Measurements from ENCODE around the gene PLA2G2C.

The PLA2G2C gene

DNA sequence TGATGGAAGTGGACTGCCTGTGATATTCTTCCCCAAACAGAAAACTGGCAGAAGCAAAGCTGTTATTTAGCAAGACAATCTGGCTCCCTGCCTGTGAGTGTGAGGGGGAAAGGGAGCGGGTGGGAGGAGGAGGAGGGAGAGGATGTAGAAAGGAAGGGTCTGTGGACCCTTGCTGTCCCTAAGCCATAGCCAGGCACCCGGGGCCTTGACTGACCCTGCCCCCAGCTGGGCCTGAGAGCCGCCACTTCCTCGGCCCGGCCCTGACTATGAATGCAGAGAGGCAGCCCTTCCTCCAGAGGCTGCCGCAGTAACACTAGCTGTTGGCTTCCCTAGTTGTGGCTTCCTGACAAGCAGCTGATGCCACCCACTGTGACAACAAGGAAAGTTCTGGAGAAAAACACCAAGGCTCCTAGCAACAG is 33.3 kb downstream of the PLA2G2C start:
- Histone ChIP-seq H3K36me3 (ENCODE audit: control insufficient read depth, insufficient read depth, low read length) (no peaks in the 10 kb centered on the region), H3K9ac (ENCODE audit: low read length) (no peak overlapping the region), H3K79me2 (ENCODE audit: control insufficient read depth, insufficient read depth, low read length) (no peaks in the 10 kb centered on the region), H3K4me3 (ENCODE audit: low read length) (no peak overlapping the region), H3K79me1 (ENCODE audit: low read length) (no peaks in the 10 kb centered on the region), H3K4me2 (ENCODE audit: low read length) (no peak overlapping the region), H3K27ac (ENCODE audit: low read depth, low read length) (no peak overlapping the region), H2AK5ac (ENCODE audit: low read length) (no peak overlapping the region), H2BK15ac (replicated peaks; ENCODE audit: low read depth) (no peak overlapping the region), H2BK5ac (ENCODE audit: low read length) (no peak overlapping the region), H4K8ac (ENCODE audit: low read depth, low read length) (no peak overlapping the region), H3K27me3 (ENCODE audit: insufficient read depth, low read length, poor library complexity) (no peaks in the 10 kb centered on the region), H3K56ac (ENCODE audit: low read length) (no peak overlapping the region), H3K4me1 (ENCODE audit: control insufficient read depth, low read depth, low read length) (no peaks in the 10 kb centered on the region), H3K18ac (ENCODE audit: low read length) (no peak overlapping the region), H3K23ac (ENCODE audit: low read length) (no peak overlapping the region), H2BK120ac (ENCODE audit: low read depth, low read length) (no peak overlapping the region), H4K5ac (ENCODE audit: low read length) (no peak overlapping the region), H3K4ac (ENCODE audit: low read depth, low read length) (no peak overlapping the region)
- no CpG with 5 or more reads among the region's 6 CpGs for WGBS (ENCODE audit: extremely low coverage, insufficient coverage, low lambda C conversion rate)
- DNase-seq = peak; percentile 81

DNA sequence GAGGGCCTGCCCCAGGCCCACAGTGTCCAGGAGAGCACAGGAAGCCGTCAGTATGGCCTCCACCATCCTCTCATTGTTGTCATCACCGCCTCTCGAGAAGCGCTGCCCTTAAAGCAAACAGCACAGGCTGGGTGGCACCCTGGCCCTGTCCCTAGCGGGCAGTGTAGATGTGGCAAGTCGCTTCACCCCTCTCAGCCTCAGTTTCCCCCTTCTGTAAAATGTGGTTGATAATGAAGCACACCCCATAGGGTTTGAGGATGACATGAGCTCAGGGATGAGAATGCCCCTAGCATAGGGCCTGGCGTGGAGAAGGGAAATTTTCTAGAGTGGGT is 33.8 kb downstream of the PLA2G2C start:
- WGBS (ENCODE audit: extremely low coverage, insufficient coverage, low lambda C conversion rate) = no CpG with 5 or more reads among the region's 7 CpGs
- Histone ChIP-seq H3K4me2 (ENCODE audit: low read length) (no peak overlapping the region), H3K27ac (ENCODE audit: low read depth, low read length) (no peak overlapping the region), H3K79me2 (ENCODE audit: control insufficient read depth, insufficient read depth, low read length) (no peaks in the 10 kb centered on the region), H3K18ac (ENCODE audit: low read length) (no peak overlapping the region), H3K23ac (ENCODE audit: low read length) (no peak overlapping the region), H3K79me1 (ENCODE audit: low read length) (no peaks in the 10 kb centered on the region), H2BK5ac (ENCODE audit: low read length) (no peak overlapping the region), H4K5ac (ENCODE audit: low read length) (no peak overlapping the region), H4K8ac (ENCODE audit: low read depth, low read length) (no peak overlapping the region), H3K9ac (ENCODE audit: low read length) (no peak overlapping the region), H3K36me3 (ENCODE audit: control insufficient read depth, insufficient read depth, low read length) (no peaks in the 10 kb centered on the region), H2BK15ac (replicated peaks; ENCODE audit: low read depth) (no peak overlapping the region), H3K4ac (ENCODE audit: low read depth, low read length) (no peak overlapping the region), H3K56ac (ENCODE audit: low read length) (no peak overlapping the region), H3K27me3 (ENCODE audit: insufficient read depth, low read length, poor library complexity) (no peaks in the 10 kb centered on the region), H2BK120ac (ENCODE audit: low read depth, low read length) (no peak overlapping the region), H3K4me1 (ENCODE audit: control insufficient read depth, low read depth, low read length) (no peaks in the 10 kb centered on the region), H3K4me3 (ENCODE audit: low read length) (no peak overlapping the region), H2AK5ac (ENCODE audit: low read length) (no peak overlapping the region)
- DNase-seq = no peak

GRCh38 chr1:20151906-20152598 is 34.3 kb downstream of the PLA2G2C start:
- no peak overlapping the region for H4K8ac ChIP-seq (ENCODE audit: low read depth, low read length)
- H3K4me2 ChIP-seq (ENCODE audit: low read length) = peak overlapping the region; percentile 31
- H3K56ac ChIP-seq (ENCODE audit: low read length) = peak overlapping the region; percentile 54
- no peak overlapping the region for H3K4me3 ChIP-seq (ENCODE audit: low read length)
- no CpG with 5 or more reads among the region's 29 CpGs for WGBS (ENCODE audit: extremely low coverage, insufficient coverage, low lambda C conversion rate)
- H3K79me1 ChIP-seq (ENCODE audit: low read length) = no peaks in the 10 kb centered on the region
- H2BK120ac ChIP-seq (ENCODE audit: low read depth, low read length) = no peak overlapping the region
- H3K4me1 ChIP-seq (ENCODE audit: control insufficient read depth, low read depth, low read length) = no peaks in the 10 kb centered on the region
- no peaks in the 10 kb centered on the region for H3K79me2 ChIP-seq (ENCODE audit: control insufficient read depth, insufficient read depth, low read length)
- H3K9ac ChIP-seq (ENCODE audit: low read length) = peak overlapping the region; percentile 10
- H2BK5ac ChIP-seq (ENCODE audit: low read length) = no peak overlapping the region
- H2BK15ac ChIP-seq (replicated peaks; ENCODE audit: low read depth) = no peak overlapping the region
- H3K27ac ChIP-seq (ENCODE audit: low read depth, low read length) = no peak overlapping the region
- H4K5ac ChIP-seq (ENCODE audit: low read length) = no peak overlapping the region
- no peak overlapping the region for H3K23ac ChIP-seq (ENCODE audit: low read length)
- no peak overlapping the region for H2AK5ac ChIP-seq (ENCODE audit: low read length)
- H3K27me3 ChIP-seq (ENCODE audit: insufficient read depth, low read length, poor library complexity) = no peaks in the 10 kb centered on the region
- H3K4ac ChIP-seq (ENCODE audit: low read depth, low read length) = no peak overlapping the region
- H3K18ac ChIP-seq (ENCODE audit: low read length) = peak overlapping the region; percentile 51
- DNase-seq = peak; percentile 84
- H3K36me3 ChIP-seq (ENCODE audit: control insufficient read depth, insufficient read depth, low read length) = no peaks in the 10 kb centered on the region

DNA sequence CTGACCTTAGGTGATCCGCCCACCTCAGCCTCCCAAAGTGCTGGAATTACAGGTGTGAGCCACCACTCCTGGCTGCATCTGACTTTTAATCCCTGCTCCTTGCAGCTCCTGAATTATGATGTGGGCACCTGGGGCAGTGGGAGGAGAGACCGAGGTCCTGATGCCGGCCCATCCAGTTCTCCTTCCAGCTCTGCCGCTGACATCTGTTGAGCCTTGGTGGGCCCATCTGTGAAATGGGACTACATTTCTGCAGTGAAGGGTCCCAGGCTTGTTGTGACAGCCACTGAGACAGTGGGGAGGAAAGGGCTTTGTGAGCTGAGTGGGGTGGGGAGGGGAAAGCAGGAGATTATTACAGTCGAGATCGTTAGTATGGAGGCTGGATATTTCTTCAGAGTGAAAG is 35.3 kb downstream of the PLA2G2C start:
- Histone ChIP-seq H2BK5ac (ENCODE audit: low read length) (no peak overlapping the region), H3K18ac (ENCODE audit: low read length) (no peak overlapping the region), H4K5ac (ENCODE audit: low read length) (no peak overlapping the region), H3K79me1 (ENCODE audit: low read length) (no peaks in the 10 kb centered on the region), H4K8ac (ENCODE audit: low read depth, low read length) (no peak overlapping the region), H2AK5ac (ENCODE audit: low read length) (no peak overlapping the region), H3K36me3 (ENCODE audit: control insufficient read depth, insufficient read depth, low read length) (no peaks in the 10 kb centered on the region), H3K9ac (ENCODE audit: low read length) (no peak overlapping the region), H3K4me2 (ENCODE audit: low read length) (no peak overlapping the region), H3K56ac (ENCODE audit: low read length) (no peak overlapping the region), H3K79me2 (ENCODE audit: control insufficient read depth, insufficient read depth, low read length) (no peaks in the 10 kb centered on the region), H3K4me1 (ENCODE audit: control insufficient read depth, low read depth, low read length) (no peaks in the 10 kb centered on the region), H3K27me3 (ENCODE audit: insufficient read depth, low read length, poor library complexity) (no peaks in the 10 kb centered on the region), H2BK120ac (ENCODE audit: low read depth, low read length) (no peak overlapping the region), H3K4ac (ENCODE audit: low read depth, low read length) (no peak overlapping the region), H3K27ac (ENCODE audit: low read depth, low read length) (no peak overlapping the region), H3K23ac (ENCODE audit: low read length) (no peak overlapping the region), H2BK15ac (replicated peaks; ENCODE audit: low read depth) (no peak overlapping the region), H3K4me3 (ENCODE audit: low read length) (no peak overlapping the region)
- no peak for DNase-seq
- no CpG with 5 or more reads among the region's 6 CpGs for WGBS (ENCODE audit: extremely low coverage, insufficient coverage, low lambda C conversion rate)

GRCh38 chr1:20150326-20150705 is 36.0 kb downstream of the PLA2G2C start:
- H3K27me3 ChIP-seq (ENCODE audit: insufficient read depth, low read length, poor library complexity) = no peaks in the 10 kb centered on the region
- no peak overlapping the region for H3K23ac ChIP-seq (ENCODE audit: low read length)
- H3K4me1 ChIP-seq (ENCODE audit: control insufficient read depth, low read depth, low read length) = no peaks in the 10 kb centered on the region
- no peak overlapping the region for H3K4me2 ChIP-seq (ENCODE audit: low read length)
- H3K4ac ChIP-seq (ENCODE audit: low read depth, low read length) = no peak overlapping the region
- no CpG with 5 or more reads among the region's 8 CpGs for WGBS (ENCODE audit: extremely low coverage, insufficient coverage, low lambda C conversion rate)
- H3K56ac ChIP-seq (ENCODE audit: low read length) = no peak overlapping the region
- no peak overlapping the region for H2AK5ac ChIP-seq (ENCODE audit: low read length)
- H3K27ac ChIP-seq (ENCODE audit: low read depth, low read length) = no peak overlapping the region
- no peaks in the 10 kb centered on the region for H3K36me3 ChIP-seq (ENCODE audit: control insufficient read depth, insufficient read depth, low read length)
- no peak overlapping the region for H3K18ac ChIP-seq (ENCODE audit: low read length)
- no peak overlapping the region for H4K8ac ChIP-seq (ENCODE audit: low read depth, low read length)
- H3K4me3 ChIP-seq (ENCODE audit: low read length) = no peak overlapping the region
- no peak overlapping the region for H2BK15ac ChIP-seq (replicated peaks; ENCODE audit: low read depth)
- DNase-seq = no peak
- no peaks in the 10 kb centered on the region for H3K79me1 ChIP-seq (ENCODE audit: low read length)
- H2BK5ac ChIP-seq (ENCODE audit: low read length) = no peak overlapping the region
- H4K5ac ChIP-seq (ENCODE audit: low read length) = no peak overlapping the region
- no peak overlapping the region for H3K9ac ChIP-seq (ENCODE audit: low read length)
- no peaks in the 10 kb centered on the region for H3K79me2 ChIP-seq (ENCODE audit: control insufficient read depth, insufficient read depth, low read length)
- no peak overlapping the region for H2BK120ac ChIP-seq (ENCODE audit: low read depth, low read length)

Data from mesendoderm (in vitro differentiated cells).